Coronary artery (tissue), 2 donors: ENCODE results near the gene ENTPD1.
A peak's percentile ranks its signal among the peaks of the same experiment; 100 is the strongest.
"Not testable (repeated sequence)": the region's sequence is repeated elsewhere in the genome, so short reads cannot be mapped to it uniquely, and the experiment has no call there.

Experiments
- DNase-seq: peaks from one replicate; pipeline ENCODE4 v3.0.0-alpha.2; 2017; ENCODE audit warnings: low spot score
- H3K27ac ChIP-seq, 2 donors: fragments of 200-600 bp; sonication (generic); one replicate each; pipeline ENCODE4 v1.5.1; 2016 to 2019
- H3K4me3 ChIP-seq: fragments of 200-600 bp; sonication (generic); 2 replicates; pipeline ENCODE4 v1.5.1; 2016; ENCODE audit warnings: mild to moderate bottlenecking, moderate library complexity
- TF ChIP-seq, protein P1 (sequence below): fragments of 200-600 bp; sonication (generic); IDR thresholded peaks from one replicate; pipeline ENCODE4 v1.5.1; 2019; ENCODE audit warnings: antibody characterized with exemption

ENTPD1 gene

DNA sequence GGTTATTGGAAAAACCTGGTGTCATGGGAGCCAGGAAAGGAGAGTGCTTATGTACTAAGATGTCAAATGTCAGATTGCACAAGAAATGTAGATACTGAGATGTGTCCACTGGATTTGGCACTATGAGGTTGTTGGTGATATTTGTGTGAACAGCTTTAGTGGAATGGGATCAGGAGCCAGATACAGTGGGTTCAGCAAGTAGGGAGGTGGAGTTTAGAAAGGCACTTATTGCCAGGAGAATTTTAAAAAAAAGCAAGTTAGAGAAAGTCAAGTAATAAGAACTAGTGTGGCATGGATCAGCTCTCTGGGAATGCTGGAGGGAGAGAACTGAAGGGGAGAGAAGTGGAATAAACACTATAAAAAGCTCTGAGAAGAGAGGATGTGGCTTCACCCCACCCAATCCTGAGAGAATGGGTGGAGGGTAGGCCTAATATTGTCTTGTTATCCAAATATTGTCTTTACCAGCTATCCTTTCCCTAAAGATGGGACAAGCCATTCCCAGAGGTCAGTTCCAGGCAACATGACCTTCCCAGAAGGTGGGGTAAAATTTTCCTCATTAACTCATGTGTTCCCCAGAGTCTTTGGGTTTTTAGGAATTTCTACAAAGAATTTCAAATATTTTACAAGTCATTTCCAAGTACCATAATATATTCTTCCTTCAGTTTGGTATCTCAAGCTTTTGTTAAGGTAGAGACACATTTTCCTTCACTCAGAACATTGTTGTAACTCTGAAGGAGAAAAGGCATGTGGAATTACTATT lies 42.3 kb downstream of the ENTPD1 start:
- TF ChIP-seq, protein P1, sequence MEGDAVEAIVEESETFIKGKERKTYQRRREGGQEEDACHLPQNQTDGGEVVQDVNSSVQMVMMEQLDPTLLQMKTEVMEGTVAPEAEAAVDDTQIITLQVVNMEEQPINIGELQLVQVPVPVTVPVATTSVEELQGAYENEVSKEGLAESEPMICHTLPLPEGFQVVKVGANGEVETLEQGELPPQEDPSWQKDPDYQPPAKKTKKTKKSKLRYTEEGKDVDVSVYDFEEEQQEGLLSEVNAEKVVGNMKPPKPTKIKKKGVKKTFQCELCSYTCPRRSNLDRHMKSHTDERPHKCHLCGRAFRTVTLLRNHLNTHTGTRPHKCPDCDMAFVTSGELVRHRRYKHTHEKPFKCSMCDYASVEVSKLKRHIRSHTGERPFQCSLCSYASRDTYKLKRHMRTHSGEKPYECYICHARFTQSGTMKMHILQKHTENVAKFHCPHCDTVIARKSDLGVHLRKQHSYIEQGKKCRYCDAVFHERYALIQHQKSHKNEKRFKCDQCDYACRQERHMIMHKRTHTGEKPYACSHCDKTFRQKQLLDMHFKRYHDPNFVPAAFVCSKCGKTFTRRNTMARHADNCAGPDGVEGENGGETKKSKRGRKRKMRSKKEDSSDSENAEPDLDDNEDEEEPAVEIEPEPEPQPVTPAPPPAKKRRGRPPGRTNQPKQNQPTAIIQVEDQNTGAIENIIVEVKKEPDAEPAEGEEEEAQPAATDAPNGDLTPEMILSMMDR: no peak
- no peak for DNase-seq
- Histone ChIP-seq H3K4me3 (no peak overlapping the region), H3K27ac (peak overlapping the region; percentile 23 to 53)

DNA sequence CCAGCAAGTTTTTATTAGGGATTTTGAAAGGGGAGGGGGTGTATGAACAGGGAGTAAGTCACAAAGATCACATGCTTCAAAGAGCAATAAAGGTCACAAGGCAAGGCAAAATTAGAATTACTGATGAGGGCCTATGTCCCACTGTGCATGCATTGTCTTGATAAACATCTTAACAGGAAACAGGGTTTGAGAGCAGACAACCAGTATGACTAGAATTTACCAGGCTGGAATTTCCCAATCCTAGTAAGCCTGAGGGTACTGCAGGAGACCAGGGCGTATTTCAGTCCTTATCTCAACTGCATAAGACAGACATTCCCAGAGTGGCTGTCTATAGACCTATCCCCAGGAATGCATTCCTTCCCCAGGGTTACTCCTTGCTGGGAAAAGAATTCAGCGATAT lies 44.3 kb downstream of the ENTPD1 start:
- DNase-seq, H3K4me3 ChIP-seq: not testable (repeated sequence)
- H3K27ac ChIP-seq: peak overlapping the region in 1 of 2 donors; percentile 19

DNA sequence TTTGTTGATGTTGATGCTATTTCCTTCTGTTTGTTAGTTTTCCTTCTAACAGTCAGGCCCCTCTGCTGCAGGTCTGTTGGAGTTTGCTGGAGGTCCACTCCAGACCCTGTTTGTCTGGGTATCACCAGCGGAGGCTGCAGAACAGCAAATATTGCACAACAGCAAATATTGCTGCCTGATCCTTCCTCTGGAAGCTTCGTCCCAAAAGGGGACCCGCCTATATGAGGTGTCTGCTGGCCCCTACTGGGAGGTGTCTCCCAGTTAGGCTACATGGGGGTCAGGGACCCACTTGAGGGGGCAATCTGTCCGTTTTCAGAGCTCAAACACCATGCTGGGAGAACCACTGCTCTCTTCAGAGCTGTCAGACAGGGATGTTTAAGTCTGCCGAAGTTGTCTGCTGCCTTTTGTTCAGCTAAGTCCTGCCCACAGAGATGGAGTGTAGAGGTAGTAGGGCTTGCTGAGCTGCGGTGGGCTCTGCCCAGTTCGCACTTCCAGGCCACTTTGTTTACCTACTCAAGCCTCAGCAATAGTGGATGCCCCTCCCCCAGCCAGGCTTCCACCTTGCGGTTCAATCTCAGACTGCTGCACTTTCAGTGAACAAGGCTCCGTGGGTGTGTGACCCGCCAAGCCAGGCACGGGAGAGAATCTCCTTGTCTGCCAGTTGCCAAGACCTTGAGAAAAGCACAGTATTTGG lies 50.9 kb downstream of the ENTPD1 start:
- not testable (repeated sequence) for H3K4me3 ChIP-seq, DNase-seq
- peak overlapping the region; percentile 15 to 35 for H3K27ac ChIP-seq

DNA sequence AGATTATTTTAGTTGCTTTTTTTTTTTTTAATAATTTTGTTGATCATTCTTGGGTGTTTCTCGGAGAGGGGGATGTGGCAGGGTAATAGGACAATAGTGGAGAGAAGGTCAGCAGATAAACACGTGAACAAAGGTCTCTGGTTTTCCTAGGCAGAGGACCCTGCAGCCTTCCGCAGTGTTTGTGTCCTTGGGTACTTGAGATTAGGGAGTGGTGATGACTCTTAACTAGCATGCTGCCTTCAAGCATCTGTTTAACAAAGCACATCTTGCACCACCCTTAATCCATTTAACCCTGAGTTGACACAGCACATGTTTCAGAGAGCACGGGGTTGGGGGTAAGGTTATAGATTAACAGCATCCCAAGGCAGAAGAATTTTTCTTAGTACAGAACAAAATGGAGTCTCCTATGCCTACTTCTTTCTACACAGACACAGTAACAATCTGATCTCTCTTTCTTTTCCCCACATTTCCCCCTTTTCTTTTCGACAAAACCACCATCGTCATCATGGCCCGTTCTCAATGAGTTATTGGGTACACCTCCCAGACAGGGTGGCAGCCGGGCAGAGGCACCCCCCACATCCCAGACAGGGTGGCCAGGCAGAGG lies 52.8 kb downstream of the ENTPD1 start:
- H3K27ac ChIP-seq, DNase-seq: not testable (repeated sequence)

DNA sequence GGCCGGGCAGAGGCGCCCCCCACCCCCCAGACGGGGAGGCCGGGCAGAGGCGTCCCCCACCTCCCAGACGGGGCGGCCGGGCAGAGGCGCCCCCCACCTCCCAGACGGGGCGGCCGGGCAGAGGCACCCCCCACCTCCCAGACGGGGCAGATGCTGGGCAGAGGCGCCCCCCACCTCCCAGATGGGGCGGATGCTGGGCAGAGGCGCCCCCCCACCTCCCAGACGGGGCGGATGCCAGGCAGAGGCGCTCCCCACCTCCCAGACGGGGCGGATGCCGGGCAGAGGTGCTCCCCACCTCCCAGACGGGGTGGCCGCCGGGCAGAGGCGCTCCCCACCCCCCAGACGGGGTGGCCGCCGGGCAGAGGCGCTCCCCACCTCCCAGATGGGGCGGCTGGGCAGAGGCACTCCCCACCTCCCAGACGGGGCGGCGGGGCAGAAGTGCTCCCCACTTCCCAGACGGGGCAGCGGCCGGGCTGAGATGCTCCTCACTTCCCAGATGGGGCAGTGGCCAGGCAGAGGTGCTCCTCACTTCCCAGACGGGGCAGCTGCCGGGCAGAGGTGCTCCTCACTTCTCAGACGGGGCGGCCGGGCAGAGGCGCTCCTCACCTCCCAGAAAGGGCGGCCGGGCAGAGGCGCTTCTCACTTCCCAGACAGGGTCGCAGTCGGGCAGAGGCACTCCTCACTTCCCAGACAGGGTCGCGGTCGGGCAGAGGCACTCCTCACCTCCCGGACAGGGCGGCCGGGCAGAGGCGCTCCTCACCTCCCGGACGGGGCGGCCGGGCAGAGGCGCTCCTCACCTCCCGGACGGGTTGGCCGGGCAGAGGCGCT lies 53.6 kb downstream of the ENTPD1 start:
- TF ChIP-seq, protein P1: no peak
- no peak overlapping the region for H3K4me3 ChIP-seq
- H3K27ac ChIP-seq: no peak overlapping the region
- DNase-seq: no peak

More for the DNA sequence above, 52.8 kb downstream of the ENTPD1 start:
- H3K4me3 ChIP-seq: not testable (repeated sequence)

DNA sequence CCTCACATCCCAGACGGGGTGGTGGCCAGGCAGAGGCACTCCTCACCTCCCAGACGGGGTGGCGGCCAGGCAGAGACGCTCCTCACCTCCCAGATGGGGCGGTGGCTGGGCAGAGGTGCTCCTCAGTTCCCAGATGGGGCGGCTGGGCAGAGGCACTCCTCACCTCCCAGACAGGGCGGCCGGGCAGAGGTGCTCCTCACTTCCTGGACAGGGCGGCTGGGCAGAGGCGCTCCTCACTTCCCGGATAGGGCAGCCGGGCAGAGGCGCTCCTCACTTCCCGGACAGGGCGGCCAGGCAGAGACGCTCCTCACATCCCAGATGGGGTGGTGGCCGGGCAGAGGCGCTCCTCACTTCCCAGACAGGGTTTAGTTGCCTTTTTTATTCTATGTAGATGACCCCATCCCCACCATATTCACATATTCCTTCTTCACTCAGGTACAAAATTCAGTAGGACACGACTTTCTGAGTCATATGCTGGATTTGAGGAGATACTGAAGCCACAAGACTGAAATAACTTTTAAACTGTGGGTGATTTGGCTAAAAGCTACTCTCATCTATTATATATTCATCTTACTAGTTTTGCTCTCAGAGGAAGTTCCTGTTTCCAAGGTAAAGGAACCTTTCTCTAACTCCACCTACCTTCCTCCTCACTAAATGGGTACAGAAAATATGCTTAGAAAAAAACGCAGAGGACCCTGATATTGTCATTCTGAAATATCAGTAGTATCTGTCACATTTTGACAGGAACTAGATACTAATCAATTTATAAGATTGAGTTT lies 54.4 kb downstream of the ENTPD1 start:
- Histone ChIP-seq H3K4me3 (no peak overlapping the region), H3K27ac (no peak overlapping the region)
- DNase-seq: no peak
- TF ChIP-seq, protein P1: no peak

DNA sequence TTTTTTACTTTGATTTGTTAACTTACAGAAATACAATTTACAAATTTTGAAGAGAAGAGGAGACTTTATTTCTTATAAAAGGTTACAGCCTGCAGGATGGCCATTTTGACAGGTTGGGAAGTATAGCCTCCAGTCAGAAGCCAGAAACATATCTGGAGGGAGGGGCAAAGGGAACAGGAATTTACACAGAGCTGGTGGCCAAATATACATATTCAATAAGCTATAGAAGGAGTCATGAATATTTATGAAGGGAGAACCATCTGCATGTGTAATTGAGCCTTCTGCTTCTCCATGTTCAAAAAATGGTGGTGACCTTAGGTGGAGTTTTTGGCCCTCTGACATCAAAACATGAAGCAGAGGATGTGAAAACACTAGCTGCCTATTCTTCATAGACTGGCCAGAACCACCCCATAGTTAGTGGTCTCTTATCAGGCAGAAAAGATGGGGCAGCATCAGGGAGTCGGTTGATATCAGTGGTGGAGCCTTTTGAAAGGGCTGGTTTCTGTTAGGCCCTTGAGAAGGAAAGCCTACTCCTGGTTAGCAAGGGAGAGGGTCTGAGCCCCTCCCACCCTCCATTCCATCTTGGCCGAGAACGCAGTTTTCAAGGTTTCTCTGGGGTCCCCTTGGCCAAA lies 57.2 kb downstream of the ENTPD1 start:
- H3K27ac ChIP-seq: peak overlapping the region in 1 of 2 donors; percentile 50
- no peak overlapping the region for H3K4me3 ChIP-seq
- no peak for DNase-seq
- TF ChIP-seq, protein P1: no peak
